Measurements from ENCODE around the gene OR4D5. TPM values are rescaled to one million over a fixed set of nuclear protein-coding genes. Genes with fewer than 3 reads are reported as not detected.

OR4D5 gene
- polyA plus RNA-seq, 1 donor from 2014 or later = not detected

DNA sequence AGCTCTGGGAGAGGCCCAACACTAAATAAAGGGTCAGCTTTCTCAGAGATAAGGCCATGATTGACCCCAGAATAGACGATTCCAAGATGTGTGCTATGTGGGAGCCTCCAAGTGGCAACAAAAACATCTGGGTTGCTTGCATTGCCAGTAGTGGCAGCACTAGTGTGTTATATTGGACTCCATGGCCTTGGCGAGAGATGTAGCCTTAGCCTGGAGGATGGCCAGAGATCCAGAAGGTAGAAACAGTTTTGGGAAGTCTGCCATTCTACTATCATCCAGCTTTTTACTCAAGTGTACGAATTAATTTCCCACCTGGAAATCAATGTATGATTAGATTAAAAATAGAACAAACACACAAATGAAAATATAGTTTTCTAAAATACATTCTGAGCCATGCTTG, 34.5 kb upstream of the OR4D5 start:
- H3K36me3 ChIP-seq (ENCODE audit: insufficient read depth, low read length) = no peaks in the 10 kb centered on the region
- TF ChIP-seq SMC3 (conservative IDR thresholded peaks at IDR 0.05; ENCODE audit: poor library complexity) (no peak), EZH2 (IDR thresholded peaks at IDR 0.05; ENCODE audit: borderline replicate concordance, insufficient read depth, low read length, poor library complexity, severe bottlenecking) (no peak), EP300 (conservative IDR thresholded peaks at IDR 0.05; ENCODE audit: poor library complexity, severe bottlenecking) (no peak), TAF1 (IDR thresholded peaks at IDR 0.05; ENCODE audit: low read depth) (no peak), RAD21 (conservative IDR thresholded peaks at IDR 0.05) (no peak)
- H3K79me2 ChIP-seq (replicated peaks; ENCODE audit: insufficient read depth, low read length) = no peaks in the 10 kb centered on the region
- no peak overlapping the region for H2AFZ ChIP-seq (ENCODE audit: low read depth, low read length)
- H3F3A ChIP-seq (ENCODE audit: insufficient read depth, low read length, poor library complexity, severe bottlenecking) = no peaks in the 10 kb centered on the region
- H3K4me2 ChIP-seq (ENCODE audit: low read length) = no peak overlapping the region
- no peaks in the 10 kb centered on the region for H3K9me2 ChIP-seq (ENCODE audit: insufficient read depth, low read length)
- H3K27ac ChIP-seq (ENCODE audit: low read length) = no peak overlapping the region
- no peaks in the 10 kb centered on the region for H3K9me3 ChIP-seq (ENCODE audit: low read length)
- H3K4me3 ChIP-seq (ENCODE audit: low read length) = no peak overlapping the region
- H3K27me3 ChIP-seq (ENCODE audit: insufficient read depth, low read depth, low read length) = no peaks in the 10 kb centered on the region
- no peaks in the 10 kb centered on the region for H4K20me1 ChIP-seq (ENCODE audit: insufficient read depth)
- H3K9ac ChIP-seq (ENCODE audit: low read length) = no peak overlapping the region

DNA sequence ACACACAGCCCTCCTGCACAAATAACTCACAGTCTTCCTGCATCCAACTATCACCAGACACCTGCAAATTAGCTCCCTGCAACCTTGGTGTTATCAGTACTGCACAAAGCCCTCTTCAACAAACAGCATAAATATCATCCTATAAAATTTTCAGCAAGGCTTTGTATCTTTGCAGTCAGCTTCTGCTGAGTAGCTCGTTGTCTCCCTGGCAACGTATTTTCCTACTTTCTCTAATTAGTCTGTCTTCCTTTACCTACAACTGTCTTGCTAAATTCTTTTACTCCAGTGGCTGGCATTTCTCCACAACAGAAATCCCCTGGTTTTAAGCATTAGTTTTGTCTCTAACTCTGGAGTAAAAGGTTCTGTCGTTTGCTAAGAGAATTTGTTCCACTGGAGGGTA, 33.6 kb upstream of the OR4D5 start:
- Histone ChIP-seq H2AFZ (ENCODE audit: low read depth, low read length) (no peak overlapping the region), H3K36me3 (ENCODE audit: insufficient read depth, low read length) (no peaks in the 10 kb centered on the region), H3K27ac (ENCODE audit: low read length) (peak overlapping the region; percentile 7), H3K4me3 (ENCODE audit: low read length) (peak overlapping the region; percentile 13), H3K9me2 (ENCODE audit: insufficient read depth, low read length) (no peaks in the 10 kb centered on the region), H3F3A (ENCODE audit: insufficient read depth, low read length, poor library complexity, severe bottlenecking) (no peaks in the 10 kb centered on the region), H4K20me1 (ENCODE audit: insufficient read depth) (no peaks in the 10 kb centered on the region), H3K9me3 (ENCODE audit: low read length) (no peaks in the 10 kb centered on the region), H3K4me2 (ENCODE audit: low read length) (no peak overlapping the region), H3K9ac (ENCODE audit: low read length) (no peak overlapping the region), H3K27me3 (ENCODE audit: insufficient read depth, low read depth, low read length) (no peaks in the 10 kb centered on the region), H3K79me2 (replicated peaks; ENCODE audit: insufficient read depth, low read length) (no peaks in the 10 kb centered on the region)
- no peak for TF ChIP-seq TAF1 (IDR thresholded peaks at IDR 0.05; ENCODE audit: low read depth)
- no peak for TF ChIP-seq EP300 (conservative IDR thresholded peaks at IDR 0.05; ENCODE audit: poor library complexity, severe bottlenecking)
- no peak for TF ChIP-seq POLR2AphosphoS5 (IDR thresholded peaks at IDR 0.05)
- no peak for TF ChIP-seq EZH2 (IDR thresholded peaks at IDR 0.05; ENCODE audit: borderline replicate concordance, insufficient read depth, low read length, poor library complexity, severe bottlenecking)
- TF ChIP-seq MXI1 (conservative IDR thresholded peaks at IDR 0.05; ENCODE audit: poor library complexity, severe bottlenecking) = no peak
- no peak for TF ChIP-seq RAD21 (conservative IDR thresholded peaks at IDR 0.05)
- TF ChIP-seq SMC3 (conservative IDR thresholded peaks at IDR 0.05; ENCODE audit: poor library complexity) = no peak
- TF ChIP-seq, protein P1, sequence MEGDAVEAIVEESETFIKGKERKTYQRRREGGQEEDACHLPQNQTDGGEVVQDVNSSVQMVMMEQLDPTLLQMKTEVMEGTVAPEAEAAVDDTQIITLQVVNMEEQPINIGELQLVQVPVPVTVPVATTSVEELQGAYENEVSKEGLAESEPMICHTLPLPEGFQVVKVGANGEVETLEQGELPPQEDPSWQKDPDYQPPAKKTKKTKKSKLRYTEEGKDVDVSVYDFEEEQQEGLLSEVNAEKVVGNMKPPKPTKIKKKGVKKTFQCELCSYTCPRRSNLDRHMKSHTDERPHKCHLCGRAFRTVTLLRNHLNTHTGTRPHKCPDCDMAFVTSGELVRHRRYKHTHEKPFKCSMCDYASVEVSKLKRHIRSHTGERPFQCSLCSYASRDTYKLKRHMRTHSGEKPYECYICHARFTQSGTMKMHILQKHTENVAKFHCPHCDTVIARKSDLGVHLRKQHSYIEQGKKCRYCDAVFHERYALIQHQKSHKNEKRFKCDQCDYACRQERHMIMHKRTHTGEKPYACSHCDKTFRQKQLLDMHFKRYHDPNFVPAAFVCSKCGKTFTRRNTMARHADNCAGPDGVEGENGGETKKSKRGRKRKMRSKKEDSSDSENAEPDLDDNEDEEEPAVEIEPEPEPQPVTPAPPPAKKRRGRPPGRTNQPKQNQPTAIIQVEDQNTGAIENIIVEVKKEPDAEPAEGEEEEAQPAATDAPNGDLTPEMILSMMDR (IDR thresholded peaks at IDR 0.05; ENCODE audit: poor library complexity, severe bottlenecking) = no peak

DNA sequence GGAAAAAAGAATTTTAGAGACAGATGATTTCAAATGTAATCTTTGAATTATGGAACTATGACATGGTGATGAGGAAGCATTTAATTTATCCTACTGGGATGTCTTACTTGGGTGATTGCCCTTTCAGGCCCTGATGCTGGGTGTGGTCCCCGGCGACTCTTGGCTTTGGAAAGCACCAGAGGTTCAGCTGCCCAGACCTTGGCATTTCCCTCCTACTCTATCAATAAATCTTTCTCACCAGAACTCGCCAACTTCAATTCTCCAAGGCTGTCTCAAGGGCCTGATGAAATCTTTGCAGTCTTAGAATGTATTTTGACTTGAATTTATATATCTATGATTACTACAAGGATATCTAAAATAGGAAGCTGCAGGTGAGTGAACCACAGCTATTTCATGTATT, 18.5 kb upstream of the OR4D5 start:
- Histone ChIP-seq H3K27ac (ENCODE audit: low read length) (no peak overlapping the region), H4K20me1 (ENCODE audit: insufficient read depth) (no peaks in the 10 kb centered on the region), H3K27me3 (ENCODE audit: insufficient read depth, low read depth, low read length) (no peaks in the 10 kb centered on the region), H3K9me3 (ENCODE audit: low read length) (no peaks in the 10 kb centered on the region), H3K4me2 (ENCODE audit: low read length) (no peak overlapping the region), H3K36me3 (ENCODE audit: insufficient read depth, low read length) (no peaks in the 10 kb centered on the region), H3K4me3 (ENCODE audit: low read length) (no peak overlapping the region), H3K9me2 (ENCODE audit: insufficient read depth, low read length) (no peaks in the 10 kb centered on the region), H3K79me2 (replicated peaks; ENCODE audit: insufficient read depth, low read length) (no peaks in the 10 kb centered on the region), H3K9ac (ENCODE audit: low read length) (no peak overlapping the region), H2AFZ (ENCODE audit: low read depth, low read length) (no peak overlapping the region), H3F3A (ENCODE audit: insufficient read depth, low read length, poor library complexity, severe bottlenecking) (no peaks in the 10 kb centered on the region)
- TF ChIP-seq TAF1 (IDR thresholded peaks at IDR 0.05; ENCODE audit: low read depth) (no peak), SMC3 (conservative IDR thresholded peaks at IDR 0.05; ENCODE audit: poor library complexity) (no peak), RAD21 (conservative IDR thresholded peaks at IDR 0.05) (no peak), EP300 (conservative IDR thresholded peaks at IDR 0.05; ENCODE audit: poor library complexity, severe bottlenecking) (no peak), MXI1 (conservative IDR thresholded peaks at IDR 0.05; ENCODE audit: poor library complexity, severe bottlenecking) (no peak), POLR2AphosphoS5 (IDR thresholded peaks at IDR 0.05) (no peak), EZH2 (IDR thresholded peaks at IDR 0.05; ENCODE audit: borderline replicate concordance, insufficient read depth, low read length, poor library complexity, severe bottlenecking) (no peak)
- TF ChIP-seq, protein P2, sequence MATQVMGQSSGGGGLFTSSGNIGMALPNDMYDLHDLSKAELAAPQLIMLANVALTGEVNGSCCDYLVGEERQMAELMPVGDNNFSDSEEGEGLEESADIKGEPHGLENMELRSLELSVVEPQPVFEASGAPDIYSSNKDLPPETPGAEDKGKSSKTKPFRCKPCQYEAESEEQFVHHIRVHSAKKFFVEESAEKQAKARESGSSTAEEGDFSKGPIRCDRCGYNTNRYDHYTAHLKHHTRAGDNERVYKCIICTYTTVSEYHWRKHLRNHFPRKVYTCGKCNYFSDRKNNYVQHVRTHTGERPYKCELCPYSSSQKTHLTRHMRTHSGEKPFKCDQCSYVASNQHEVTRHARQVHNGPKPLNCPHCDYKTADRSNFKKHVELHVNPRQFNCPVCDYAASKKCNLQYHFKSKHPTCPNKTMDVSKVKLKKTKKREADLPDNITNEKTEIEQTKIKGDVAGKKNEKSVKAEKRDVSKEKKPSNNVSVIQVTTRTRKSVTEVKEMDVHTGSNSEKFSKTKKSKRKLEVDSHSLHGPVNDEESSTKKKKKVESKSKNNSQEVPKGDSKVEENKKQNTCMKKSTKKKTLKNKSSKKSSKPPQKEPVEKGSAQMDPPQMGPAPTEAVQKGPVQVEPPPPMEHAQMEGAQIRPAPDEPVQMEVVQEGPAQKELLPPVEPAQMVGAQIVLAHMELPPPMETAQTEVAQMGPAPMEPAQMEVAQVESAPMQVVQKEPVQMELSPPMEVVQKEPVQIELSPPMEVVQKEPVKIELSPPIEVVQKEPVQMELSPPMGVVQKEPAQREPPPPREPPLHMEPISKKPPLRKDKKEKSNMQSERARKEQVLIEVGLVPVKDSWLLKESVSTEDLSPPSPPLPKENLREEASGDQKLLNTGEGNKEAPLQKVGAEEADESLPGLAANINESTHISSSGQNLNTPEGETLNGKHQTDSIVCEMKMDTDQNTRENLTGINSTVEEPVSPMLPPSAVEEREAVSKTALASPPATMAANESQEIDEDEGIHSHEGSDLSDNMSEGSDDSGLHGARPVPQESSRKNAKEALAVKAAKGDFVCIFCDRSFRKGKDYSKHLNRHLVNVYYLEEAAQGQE (IDR thresholded peaks at IDR 0.05; ENCODE audit: borderline replicate concordance) = no peak
- TF ChIP-seq, protein P1 (IDR thresholded peaks at IDR 0.05; ENCODE audit: poor library complexity, severe bottlenecking) = no peak
